PFSK-1 (cell line): ENCODE data around the gene AUTS2.

Source experiments
- FOXP2 ChIP-seq: optimal IDR thresholded peaks from 2 replicates; pipeline ENCODE3; 2011; ENCODE audit warnings: borderline replicate concordance, control low read depth, inconsistent platforms; ENCODE audit not compliant: insufficient read depth; ENCODE audit errors: extremely low read length, extremely low read depth
- POLR2AphosphoS5 ChIP-seq: IDR thresholded peaks from 2 replicates; pipeline ENCODE4 v1.6.1; 2012; ENCODE audit warnings: low read depth, mild to moderate bottlenecking, control low read depth, low read length, moderate library complexity
- REST ChIP-seq, 2 experiments: IDR thresholded peaks; 2 replicates each; pipeline versions ENCODE4 v1.6.1 to v1.8.0; 2011 to 2012; ENCODE audit warnings: low read depth in 2 of 2, low read length in 2 of 2, control low read depth in 1 of 2, inconsistent platforms in 1 of 2, mild to moderate bottlenecking in 1 of 2, moderate library complexity in 1 of 2; ENCODE audit not compliant: insufficient read depth in 1 of 2
- TAF1 ChIP-seq: IDR thresholded peaks from 2 replicates; pipeline ENCODE4 v1.6.1; 2012; ENCODE audit warnings: low read length, control low read depth, borderline replicate concordance; ENCODE audit not compliant: insufficient read depth

- TF ChIP-seq REST (IDR thresholded peaks at IDR 0.05; ENCODE audit: insufficient read depth in 1 of 2, low read depth in 2 of 2, low read length in 2 of 2) (no peak), POLR2AphosphoS5 (no peak), TAF1 (no peak), FOXP2 (no peak)
Observed at GRCh38 chr7:70318511-70318910, 720.2 kb downstream of the AUTS2 start.
